GM19240 (cell line): ENCODE results near the gene ITLN1.
"Not testable (repeated sequence)": the region's sequence is repeated elsewhere in the genome, so short reads cannot be mapped to it uniquely, and the experiment has no call there.

Experiments
- DNase-seq: peaks from one replicate; pipeline ENCODE4 v3.0.0; 2011; ENCODE audit warnings: low spot score; ENCODE audit not compliant: insufficient read length

ITLN1 gene

DNA sequence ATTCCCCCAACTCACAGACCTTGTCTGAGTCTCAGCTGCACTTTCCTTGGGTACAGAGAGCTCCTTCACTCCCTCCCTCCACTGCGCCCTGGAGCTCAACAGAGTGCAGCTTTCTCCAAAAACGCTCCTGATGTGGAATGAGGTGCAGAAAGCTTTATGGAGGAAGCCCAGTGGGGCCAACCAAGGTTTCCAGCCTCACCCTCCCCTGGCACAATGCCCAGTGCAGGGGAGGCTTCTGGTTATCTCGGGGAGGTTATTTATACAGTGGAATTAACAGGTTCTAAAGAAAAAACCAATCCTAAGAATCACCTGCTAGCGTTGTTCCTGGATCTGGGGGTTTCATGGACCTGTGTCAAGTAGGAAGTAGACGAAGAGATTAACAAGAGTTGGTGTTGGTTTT is at the start of gene ITLN1:
Gene ITLN1, minus strand, starts transcription at position 139 of the 400 bp plus-strand sequence. CDS start 303 bp downstream, outside the sequence.
- no peak for DNase-seq

DNA sequence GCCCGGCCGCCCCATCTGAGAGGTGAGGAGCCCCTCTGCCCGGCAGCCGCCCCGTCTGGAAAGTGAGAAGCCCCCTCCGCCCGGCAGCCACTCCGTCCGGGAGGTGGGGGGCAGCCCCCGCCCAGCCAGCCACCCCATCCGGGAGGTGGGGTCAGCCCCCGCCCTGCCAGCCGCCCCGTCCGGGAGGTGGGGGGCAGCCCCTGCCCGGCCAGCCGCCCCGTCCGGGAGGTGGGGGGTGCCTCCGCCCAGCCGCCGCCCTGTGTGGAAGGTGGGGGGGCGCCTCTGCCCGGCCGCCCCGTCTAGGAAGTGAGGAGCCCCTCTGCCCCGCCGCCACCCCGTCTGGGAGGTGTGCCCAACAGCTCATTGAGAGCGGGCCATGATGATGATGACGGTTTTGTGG is 48.3 kb upstream of the ITLN1 start:
- DNase-seq, result not testable (repeated sequence)

DNA sequence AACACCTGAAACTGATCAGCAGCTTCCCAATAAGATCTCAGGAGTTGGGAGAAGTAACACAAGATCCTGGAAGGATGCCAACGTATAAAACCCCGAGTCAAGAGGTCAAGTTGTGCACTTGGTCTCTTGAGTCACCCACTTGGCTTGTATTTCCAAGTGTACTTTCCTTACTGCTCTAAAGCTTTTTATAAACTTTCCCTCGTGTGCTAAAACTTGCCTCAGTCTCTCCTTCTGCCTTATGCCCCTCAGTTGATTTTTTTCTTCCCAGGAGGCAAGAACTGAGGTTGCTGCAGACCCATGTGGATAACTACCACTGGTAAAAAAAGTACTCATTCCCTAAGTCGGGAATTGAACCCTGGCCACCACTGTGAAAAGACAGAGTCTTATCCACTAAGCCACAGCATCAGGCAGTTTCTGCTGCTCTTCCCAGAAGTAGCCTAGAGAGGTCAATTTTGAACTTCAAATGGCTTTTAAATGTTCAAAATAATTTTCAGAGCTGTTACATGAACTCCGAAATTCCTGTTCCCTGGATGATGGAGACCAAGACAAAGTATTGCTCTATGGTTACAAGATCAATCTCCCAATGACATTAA is 40.8 kb upstream of the ITLN1 start:
- no peak for DNase-seq

DNA sequence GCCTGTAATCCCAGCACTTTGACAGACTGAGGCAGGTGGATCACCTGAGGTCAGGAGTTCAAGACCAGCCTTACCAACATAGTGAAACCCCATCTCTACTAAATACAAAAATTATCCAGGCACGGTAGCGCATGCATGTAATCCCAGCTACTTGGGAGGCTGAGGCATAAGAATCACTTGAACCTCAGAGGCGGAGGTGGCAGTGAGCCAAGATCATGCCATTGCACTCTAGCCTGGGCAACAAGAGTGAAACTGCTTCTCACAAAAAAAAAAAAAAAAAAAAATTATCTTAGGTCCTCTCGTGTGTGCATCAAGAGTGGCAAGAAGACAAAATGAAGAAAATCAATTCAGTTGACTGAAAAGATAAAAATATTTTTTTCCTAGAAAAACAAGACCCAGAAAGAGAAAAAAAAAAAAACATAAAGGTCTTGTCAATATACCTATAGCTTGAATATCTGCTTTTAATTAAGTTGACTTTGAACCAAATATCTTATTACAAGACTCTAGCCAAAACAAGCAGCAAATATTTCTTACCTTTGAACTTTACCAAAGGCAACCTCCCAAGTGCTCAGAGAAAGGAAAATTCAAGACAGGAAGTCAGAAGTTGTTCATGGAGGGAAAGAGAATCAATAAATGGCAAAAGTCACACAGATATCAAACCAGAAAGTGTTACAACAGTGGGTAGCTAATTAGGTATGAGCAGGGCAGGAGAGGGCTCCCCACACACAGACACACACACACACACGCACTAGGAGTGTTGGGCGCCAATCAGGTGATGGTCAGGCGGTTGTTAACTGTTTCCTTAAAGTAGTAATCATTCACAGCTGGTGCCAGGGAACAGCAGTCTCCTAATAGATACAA is 40.0 kb upstream of the ITLN1 start:
- DNase-seq, result no peak

DNA sequence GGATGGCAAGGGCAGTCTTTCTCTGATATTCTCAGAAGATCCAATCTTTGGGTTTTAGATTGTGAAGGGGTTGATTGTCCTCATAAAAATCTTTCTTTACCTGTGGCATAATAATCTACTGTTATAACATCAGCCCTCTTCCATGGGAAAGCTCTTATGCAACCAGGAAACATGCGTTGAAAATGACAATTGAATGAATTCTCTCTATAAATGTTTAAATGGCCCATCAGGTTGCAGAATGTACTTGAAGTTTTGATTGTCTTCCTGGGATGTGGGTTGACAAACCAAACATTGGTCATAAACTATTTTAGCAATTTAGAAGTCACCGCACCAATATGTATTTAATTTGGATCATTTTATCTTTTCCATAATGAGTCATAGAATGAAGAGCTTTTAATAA is 31.7 kb upstream of the ITLN1 start:
- DNase-seq, result no peak

DNA sequence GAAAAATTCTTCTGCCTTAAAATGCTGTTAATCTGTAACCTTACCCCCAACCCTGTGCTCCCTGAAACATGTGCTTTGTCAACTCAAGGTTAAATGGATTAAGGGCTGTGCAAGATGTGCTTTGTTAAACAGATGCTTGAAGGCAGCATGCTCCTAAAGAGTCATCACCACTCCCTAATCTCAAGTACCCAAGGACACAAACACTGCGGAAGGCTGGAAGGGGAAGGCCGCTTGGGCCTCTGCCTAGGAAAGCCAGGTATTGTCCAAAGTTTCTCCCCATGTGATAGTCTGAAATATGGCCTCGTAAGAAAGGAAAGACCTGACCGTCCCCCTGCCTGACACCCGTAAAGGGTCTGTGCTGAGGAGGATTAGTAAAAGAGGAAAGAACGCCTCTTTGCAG is 28.2 kb upstream of the ITLN1 start:
- DNase-seq, result not testable (repeated sequence)

DNA sequence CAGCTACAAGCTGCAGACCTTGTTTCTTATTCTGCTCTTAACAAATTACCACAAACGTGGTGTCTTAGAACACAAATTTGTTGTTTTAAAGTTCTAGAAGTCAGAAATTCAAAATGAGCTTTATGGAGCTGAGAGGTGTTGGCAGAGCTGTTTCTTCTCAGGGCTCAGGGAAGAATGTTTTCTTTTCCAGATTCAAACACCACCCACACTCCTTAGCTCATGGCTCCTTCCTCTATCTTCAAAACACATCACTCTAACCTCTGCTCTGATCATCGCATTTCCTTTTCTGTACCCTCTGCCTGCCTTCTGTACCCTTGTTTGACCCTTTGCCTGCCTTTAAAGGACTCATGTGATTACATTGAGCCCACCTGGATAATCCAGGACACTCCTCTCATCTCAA is 26.9 kb upstream of the ITLN1 start:
- no peak for DNase-seq

DNA sequence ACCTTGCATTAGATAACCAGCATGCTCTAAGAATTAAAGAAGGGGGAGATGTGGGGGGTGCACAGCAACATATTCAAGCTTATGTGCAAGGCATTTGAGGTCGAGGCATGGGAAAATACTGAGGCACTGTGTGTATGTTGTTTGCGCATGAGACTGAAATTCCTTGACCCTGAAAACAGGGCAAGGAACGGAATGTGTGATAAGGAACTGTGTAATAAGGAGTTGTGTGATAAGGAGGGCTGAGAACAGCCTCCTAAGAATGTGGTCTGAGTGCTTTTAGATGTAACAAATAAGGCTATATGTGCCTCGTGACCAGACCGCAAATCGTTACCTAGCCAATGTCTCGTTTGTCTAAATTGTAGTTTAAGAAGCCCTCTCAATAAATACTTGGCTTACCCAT is 26.5 kb upstream of the ITLN1 start:
- no peak for DNase-seq

DNA sequence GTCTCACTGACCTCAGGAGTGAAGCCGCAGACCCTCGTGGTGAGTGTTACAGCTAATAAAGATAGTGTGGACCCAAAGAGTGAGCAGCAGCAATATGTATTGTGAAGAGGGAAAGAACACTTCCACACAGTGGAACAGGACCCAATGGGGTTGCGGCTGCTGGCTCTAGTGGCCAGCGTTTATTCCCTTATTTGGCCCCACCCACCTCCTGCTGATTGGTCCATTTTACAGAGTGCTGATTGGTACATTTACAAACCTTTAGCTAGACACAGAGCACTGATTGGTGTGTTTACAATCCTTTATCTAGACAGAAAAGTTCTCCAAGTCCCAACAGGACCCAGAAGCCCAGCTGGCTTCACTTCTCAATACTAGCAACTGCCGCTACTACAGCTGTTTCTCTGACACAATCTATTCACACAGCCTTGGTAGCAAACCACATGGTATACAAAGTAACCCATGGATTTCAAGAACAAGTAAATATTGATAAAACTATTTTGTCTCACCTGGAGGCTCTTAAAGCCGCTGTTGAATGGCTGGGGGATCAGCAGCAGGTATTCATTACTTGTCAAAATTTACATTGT is 25.3 kb upstream of the ITLN1 start:
- DNase-seq, result no peak

DNA sequence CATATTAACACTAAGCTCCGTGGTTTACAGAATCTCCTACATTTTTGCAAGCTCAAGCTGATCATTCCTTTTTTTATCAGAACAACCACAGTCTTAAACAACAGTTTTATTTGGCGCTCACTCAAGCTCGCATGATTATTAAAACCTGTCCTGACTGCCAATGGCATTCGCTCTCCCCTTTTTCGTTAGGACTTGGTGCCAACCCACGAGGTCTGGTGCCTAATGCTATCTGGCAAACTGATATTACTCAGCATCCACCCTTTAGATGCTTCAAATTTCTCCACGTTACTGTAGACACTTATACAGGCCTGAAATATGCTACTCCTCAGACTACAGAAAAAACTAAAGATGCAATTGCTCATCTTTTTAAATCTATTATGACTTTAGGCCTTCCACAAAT is 23.0 kb upstream of the ITLN1 start:
- DNase-seq, result no peak

DNA sequence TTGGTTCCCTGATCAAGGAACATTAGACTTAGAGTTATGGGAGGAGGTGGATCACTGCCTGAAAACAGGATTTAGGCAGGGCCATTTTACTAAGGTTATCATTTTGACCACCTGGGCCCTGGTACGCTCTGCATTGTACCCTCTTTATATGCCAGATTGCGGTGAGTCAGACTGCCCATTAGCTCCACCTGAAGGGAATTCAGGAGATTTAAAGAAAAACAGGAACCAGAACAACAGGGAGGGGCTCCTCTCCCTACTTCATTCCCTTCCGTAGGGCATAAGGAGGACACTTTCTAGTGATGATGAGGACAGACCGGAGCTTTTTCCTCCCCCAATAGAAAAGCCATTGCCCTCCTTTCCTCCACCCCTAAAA is 20.6 kb upstream of the ITLN1 start:
- DNase-seq, result no peak

DNA sequence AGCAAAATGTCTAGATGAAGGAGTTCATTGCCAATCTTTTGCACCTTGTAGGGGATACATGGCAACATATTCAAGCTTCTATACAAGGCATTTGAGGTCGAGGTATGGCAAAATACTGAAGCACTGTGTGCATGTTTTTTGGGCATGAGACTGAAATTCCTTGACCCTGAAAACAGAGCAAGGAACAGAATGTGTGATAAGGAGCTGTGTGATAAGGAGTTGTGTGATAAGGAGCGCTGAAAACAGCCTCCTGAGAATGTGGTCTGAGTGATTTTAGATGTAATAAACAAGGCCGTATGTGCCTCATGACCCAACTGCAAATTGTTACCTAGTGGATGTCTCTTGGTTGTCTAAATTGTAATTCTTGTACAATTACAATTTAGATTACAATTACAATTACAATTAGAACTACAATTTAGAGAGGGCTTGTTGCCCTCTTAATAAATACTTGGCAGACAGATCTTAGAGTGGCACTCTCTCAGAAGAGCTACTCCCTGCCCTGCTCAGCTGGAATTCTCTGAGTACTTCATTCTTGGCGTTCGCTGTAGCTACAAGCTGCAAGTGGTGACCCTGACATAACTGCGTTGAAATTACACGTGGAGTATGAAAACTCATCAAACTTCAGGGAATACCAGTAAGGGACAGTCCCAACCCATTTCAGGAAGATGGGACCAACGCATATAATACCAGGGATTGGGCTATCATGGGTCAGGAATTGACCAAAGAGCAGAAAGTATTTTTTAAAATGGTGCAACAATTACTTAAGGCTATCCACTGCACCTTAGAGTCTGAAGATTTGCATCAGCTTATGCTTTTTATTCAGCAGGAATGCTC is 20.0 kb upstream of the ITLN1 start:
- DNase-seq, result no peak

DNA sequence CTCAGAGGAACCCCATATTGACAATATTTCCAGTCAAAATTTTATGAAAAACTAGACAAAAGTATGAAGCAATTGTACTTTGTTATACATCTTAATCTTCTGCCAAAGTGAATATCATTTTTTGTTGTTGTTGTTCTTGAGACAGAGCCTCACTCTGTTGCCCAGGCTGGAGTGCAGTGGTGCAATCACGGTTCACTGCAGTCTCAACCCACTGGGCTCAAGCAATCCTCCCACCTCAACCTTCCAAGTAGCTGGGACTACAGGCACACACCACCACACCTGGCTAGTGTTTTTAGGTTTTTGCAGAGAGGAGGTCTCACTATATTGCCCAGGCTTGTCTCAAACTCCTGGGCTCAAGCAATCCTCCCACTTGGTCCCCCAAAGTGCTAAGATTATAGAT is 17.3 kb upstream of the ITLN1 start:
- DNase-seq, result not testable (repeated sequence)

DNA sequence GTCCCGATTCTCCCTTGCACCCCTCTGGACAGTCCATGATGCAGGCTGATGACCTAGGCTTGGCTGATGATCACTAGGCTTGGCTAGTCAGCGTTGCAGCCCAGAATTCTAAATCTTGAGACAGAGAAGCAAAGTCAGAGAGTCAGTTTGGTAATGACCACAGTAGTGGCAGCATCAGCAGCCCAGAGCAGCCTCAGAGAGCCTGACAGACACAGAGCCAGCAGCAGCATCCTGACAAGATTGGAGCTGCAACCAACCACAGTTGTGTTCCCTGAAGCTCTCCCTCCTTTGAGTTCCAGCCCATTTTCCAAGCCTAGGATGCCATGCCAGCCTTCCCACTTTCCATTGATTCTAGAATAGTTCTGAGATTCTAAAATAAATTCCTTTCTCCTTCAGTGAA is 16.8 kb upstream of the ITLN1 start:
- no peak for DNase-seq

DNA sequence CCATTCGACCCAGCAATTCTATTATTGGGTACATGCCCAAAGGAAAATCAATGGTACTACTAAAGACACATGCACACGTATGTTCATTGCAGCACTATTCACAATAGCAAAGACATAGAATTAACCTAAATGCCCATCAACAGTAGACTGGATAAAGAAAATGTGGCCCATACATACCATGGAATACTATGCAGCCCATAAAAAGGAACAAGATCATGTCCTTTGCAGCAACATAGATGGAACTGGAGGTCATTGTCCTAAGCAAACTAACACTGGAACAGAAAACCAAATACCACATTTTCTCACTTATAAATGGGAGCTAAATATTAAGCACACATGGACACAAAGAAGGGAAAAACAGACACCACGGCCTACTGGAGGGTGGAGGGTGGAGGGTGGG is 15.7 kb upstream of the ITLN1 start:
- not testable (repeated sequence) for DNase-seq

DNA sequence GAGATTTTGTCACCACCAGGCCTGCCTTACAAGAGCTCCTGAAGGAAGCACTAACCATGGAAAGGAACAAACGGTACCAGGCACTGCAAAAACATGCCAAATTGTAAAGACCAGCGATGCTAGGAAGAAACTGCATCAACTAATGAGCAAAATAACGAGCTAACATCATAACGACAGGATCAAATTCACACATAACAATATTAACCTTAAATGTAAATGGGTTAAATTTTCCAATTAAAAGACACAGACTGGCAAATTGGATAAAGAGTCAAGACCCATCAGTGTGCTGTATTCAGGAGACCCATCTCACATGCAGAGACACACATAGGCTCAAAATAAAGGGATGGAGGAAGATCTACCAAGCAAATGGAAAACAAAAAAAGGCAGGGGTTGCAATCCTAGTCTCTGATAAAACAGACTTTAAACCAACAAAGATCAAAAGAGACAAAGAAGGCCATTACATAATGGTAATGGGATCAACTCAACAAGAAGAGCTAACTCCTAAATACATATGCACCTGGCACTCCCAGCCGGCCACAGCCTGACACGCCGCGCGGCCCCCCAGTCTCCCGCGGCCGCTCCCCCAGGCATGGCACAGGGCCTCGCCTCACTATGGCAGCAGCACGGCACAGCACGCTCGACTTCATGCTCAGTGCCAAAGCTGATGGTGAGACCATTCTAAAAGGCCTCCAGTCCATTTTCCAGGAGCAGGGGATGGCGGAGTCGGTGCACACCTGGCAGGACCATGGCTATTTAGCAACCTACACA is 9.6 kb upstream of the ITLN1 start:
- not testable (repeated sequence) for DNase-seq

DNA sequence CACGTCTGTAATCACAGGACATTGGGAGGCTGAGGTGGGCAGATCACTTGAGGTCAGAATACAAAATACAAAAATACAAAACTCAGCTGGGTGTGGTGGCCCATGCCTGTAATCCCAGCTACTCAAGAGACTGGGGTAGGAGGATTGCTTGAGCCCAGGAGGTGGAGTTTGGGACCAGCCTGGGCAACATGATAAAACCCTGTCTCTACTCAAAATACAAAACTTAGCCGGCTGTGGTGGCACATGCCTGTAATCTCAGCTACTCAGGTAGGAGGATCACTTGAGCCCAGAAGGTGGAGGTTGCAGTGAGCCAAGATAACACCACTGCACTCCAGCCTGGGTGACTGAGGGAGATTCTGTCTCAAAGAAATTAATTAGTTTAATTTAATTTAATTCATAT is 6.5 kb upstream of the ITLN1 start:
- DNase-seq, result no peak

DNA sequence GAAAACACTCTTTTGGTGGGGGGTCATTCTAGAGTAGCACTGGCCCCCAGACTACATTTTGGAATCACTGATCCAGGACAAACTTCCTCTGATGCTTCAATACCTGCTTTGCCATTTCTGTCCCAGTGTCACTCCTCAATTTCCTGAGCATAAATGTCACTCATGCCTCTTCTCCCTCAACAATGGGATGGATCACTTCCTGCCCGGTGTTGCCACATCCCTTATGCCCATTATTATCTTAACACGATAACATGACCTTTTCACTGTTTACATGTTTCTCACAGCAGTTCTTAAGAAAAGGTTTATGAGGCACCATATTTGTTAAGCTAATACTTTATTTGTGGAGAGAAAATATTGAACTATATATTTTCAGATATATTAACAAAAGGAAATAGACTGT is 3.9 kb upstream of the ITLN1 start:
- no peak for DNase-seq

DNA sequence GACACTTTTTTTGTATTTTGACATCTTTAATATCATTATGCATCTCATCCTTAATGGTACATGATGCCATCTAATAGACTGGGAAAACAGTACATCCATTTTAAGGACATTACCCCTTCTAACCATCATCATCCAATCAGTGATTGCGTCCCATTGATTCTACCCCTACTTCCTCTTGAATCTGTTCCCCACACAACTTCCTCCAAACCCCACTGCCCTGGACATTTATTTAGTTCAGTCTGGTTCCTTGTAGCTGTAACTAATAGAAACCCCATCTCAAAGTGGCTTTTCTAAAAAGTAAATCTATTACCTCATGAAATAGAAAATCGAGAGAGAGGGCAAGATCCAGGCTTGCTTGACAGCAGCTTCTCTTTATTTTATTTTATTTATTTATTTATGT is 2.1 kb upstream of the ITLN1 start:
- no peak for DNase-seq

DNA sequence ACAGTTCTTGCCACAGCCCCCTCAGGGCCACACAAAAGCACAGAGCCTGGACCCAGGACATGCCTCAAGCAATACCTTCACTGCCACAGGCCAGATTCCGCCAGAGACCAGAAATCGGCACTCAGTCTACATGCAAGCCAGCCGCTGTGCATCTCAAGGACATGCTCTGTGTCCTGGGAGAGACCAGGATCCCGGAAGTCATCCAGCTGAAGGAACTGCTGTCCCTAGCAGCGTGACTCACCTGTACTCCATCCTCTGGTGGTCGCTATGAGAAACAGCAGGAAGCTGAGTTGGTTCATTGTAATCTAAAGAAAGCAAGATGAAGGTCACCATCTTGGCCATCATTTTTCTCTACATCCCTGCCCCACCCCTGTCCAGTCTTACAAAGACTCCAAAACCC is 401 bp downstream of the ITLN1 start:
- DNase-seq, result no peak
